Stimulated activated CD4-positive, alpha-beta T cell treated with anti-CD3 and anti-CD28 coated beads, Interleukin-4, amount 100 ng/mL, for 4 hours (primary cell): ENCODE data around the gene F7.
"Not testable (repeated sequence)": the region's sequence is repeated elsewhere in the genome, so short reads cannot be mapped to it uniquely, and the experiment has no call there.

Experiments
- DNase-seq, 2 experiments: peaks; one replicate each; pipeline ENCODE4 v3.0.0-alpha.2; 2020

Gene F7

DNA sequence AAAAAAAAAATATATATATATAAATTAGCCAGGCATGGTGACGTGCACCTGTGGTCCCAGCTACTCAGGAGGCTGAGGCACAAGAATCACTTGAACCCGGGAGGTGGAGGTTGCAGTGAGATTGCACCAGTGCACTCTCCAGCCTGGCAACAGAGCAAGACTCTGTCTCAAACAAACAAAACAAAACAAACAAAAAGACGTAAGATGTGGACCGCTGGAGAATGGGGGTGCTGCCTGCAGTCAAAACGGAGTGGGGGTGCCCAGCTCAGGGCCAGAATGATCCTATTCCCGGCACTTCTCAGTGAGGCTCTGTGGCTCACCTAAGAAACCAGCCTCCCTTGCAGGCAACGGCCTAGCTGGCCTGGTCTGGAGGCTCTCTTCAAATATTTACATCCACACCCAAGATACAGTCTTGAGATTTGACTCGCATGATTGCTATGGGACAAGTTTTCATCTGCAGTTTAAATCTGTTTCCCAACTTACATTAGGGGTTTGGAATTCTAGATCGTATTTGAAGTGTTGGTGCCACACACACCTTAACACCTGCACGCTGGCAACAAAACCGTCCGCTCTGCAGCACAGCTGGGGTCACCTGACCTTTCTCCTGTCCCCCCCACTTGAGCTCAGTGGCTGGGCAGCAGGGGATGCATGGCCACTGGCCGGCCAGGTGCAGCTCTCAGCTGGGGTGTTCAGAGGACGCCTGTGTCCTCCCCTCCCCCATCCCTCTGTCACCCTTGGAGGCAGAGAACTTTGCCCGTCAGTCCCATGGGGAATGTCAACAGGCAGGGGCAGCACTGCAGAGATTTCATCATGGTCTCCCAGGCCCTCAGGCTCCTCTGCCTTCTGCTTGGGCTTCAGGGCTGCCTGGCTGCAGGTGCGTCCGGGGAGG lies at the start of gene F7:
TSS of gene F7 (plus strand) at position 760 of the 889 bp plus-strand sequence. CDS start at position 811, 51 bp downstream.
- no peak for DNase-seq

DNA sequence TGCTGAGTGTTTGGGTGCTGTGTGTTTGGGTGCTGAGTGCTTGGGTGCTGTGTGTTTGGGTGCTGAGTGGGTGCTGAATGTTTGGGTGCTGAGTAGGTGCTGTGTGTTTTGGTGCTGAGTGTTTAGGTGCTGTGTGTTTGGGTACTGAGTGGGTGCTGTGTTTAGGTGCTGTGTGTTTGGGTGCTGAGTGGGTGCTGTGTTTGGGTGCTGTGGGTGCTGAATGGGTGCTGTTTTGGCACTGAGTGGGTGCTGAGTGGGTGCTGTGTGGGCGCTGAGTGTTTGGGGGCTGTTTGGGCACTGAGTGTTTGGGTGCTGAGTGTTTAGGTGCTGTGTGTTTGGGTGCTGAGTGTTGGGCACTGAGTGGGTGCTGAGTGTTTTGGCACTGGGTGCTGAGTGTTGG lies 48.5 kb upstream of the F7 start:
- DNase-seq: no peak

DNA sequence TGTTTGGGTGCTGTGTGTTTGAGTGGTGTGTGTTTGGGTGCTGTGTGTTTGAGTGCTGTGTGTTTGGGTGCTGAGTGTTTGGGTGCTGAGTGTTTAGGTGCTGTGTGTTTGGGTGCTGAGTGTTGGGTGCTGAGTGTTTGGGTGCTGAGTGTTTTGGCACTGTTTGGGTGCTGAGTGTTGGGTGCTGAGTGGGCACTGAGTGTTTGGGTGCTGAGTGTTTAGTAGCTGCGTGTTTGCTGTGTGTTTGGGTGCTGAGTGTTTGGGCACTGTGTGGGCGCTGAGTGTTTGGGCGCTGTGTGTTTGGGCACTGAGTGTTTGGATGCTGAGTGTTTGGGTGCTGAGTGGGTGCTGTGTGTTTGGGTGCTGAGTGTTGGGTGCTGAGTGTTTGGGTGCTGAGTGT lies 48.0 kb upstream of the F7 start:
- not testable (repeated sequence) for DNase-seq

GRCh38 chr13:113058129-113058987 lies 47.2 kb upstream of the F7 start:
- no peak for DNase-seq

- DNase-seq: no peak
Observed at GRCh38 chr13:113058988-113059850, 46.4 kb upstream of the F7 start.

GRCh38 chr13:113059891-113060290 lies 45.7 kb upstream of the F7 start:
- no peak for DNase-seq

GRCh38 chr13:113060557-113061270 lies 44.9 kb upstream of the F7 start:
- DNase-seq: no peak

DNA sequence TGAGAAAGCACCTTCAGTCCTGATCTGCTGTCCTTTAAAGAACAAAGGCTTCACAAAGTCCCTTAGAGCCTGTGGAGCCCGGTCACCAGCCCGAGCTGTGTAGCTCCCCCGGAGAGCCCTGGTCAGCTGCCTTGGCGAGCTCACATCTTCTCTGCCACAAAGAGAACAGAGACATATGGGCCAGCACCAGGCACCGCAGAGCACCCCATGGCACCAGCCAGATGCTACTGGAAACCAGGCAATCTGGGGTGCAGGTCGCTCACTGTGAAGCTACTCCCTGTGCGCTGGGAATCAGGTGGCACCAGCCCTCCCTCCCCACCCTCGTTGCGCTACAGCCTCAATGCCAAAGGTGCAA lies 44.3 kb upstream of the F7 start:
- DNase-seq: no peak

GRCh38 chr13:113061796-113062425 lies 43.7 kb upstream of the F7 start:
- no peak for DNase-seq

- DNase-seq: no peak
Observed at GRCh38 chr13:113062691-113063090, 42.9 kb upstream of the F7 start.

DNA sequence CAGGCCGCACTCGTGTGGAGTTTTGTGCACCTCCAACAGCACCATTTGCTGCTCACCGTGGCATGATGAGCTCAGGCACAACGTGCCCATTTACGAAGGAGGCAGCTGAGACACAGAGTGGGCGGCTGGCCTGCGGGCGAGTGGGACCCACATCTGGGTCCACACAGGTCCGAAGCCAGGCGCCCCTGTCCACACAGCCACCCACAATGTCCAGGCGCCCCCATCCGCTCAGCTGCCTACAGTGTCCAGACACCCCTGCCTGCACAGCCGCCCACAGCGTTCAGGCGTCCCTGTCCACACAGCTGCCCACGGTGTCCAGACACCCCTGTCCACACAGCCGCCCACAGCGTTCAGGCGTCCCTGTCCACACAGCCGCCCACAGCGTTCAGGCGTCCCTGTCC lies 42.5 kb upstream of the F7 start:
- DNase-seq: no peak

DNA sequence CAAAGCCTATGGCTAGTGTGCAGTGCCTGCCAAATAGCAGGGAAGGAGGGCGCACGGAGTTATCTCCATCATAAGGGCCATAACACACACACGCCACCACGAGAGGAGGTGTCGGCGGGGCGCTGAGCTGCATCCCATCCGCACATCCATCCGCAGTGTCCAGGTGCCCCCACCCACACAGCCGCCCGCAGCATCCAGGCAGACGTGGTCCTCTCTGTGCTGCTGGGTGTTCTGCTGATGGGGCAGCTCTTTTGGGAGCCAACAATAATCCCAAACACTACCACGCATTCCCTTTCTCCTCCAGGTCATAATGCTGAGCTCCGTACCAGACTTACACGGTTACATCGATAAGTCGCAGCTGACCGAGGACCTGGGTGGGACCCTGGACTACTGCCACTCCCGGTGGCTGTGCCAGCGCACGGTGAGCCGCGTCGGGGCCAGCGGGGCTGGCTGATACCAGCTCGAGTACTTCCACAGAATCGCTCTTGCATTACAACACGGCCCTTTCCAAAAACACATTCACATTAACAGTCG lies 41.5 kb upstream of the F7 start:
- no peak for DNase-seq

GRCh38 chr13:113064534-113065405 lies 40.8 kb upstream of the F7 start:
- DNase-seq: no peak

DNA sequence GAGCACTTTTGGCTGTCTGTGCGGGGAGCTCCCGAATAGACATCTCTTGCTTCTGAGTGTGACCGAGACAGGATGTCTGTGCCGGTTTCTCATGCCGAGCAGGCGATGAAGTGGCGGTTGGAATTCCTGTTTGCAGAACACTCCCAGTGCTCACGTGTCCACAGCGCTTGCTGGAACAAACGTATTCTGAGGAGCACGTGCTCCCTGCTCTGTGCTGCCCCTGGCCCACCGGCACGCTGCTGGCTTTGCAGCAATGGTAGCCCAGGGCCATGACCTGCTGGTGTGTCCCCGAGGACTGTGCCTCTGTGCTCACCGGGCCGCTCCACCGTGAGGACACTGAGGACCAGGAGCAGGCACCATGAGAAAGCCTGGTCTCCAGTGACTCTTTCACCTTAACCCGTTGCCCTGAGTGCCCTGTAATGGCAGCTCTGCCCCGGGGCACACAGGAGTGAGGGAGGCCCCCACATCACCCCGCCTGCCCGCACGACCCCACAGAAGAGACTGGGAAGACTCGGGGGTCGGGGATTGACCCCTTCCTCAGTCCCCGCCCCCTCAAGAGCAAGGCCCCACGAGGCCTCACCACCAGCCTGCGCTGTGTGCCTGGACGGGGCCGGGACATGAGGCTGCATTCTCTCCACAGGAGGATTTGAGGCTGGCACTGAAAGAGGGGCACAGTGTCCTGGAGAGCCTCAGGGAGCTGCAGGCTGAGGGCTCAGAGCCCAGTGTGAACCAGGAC lies 40.0 kb upstream of the F7 start:
- DNase-seq: no peak

DNA sequence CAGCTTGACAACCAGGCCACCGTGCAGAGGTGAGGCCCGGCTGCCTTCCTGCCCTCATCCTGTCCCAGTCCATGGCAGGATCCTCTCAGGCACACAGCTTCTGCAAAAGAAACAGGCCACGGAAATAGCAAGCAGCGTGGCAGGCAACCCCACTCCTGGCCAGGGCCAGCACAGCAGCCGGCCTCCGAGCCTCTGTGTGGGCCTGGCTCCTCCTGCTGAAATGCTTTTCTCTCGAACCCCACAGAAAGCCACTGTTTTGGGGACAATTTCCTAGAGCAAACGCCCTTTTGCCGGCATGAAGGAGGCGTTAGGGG lies 39.5 kb upstream of the F7 start:
- DNase-seq: no peak

- no peak for DNase-seq
Observed at GRCh38 chr13:113066746-113067145, 38.8 kb upstream of the F7 start.

DNA sequence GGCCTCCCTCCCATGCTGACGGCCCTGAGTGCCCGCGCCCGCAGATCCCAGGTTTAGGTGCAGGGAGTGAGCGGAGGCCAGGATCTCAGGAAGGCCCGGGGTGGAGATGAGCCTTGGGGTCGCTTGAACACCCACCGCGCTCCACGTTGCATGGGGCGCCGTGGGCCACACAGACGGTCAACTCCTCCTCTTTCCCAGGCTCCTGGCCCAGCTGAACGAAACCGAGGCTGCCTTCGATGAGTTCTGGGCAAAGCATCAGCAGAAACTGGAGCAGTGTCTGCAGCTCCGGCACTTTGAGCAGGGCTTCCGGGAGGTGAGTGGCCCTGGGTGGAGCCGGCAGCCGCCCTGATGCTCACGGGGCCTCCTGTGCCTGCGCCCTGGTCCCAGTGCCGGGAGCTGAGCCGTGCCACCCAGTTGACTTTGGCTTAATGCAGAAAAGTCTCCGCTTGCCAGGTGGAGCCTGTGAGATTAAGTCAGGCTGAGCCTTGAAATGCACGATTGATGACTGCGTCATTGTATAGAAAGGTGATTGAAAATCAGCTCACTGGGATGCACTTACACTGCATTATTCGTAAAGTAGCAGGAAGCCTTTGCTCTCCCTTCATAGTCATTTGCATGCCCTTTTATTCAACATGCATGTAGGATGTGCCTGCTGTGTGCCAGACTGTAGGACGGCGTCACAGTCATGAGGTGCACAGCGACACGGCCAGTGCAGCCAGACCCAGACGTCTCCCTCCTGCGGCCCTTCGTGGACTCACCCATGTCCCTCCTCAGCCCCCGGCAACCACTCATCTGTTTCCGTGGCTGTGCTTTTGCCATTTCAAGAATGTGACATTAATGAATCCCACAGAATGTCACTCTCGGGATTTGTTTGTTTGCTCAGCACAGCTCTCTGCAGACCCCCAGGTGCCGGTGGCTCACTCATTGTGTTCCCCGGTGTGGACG lies 35.5 kb upstream of the F7 start:
- no peak for DNase-seq

GRCh38 chr13:113070855-113071254 lies 34.7 kb upstream of the F7 start:
- no peak for DNase-seq

GRCh38 chr13:113072376-113072775 lies 33.2 kb upstream of the F7 start:
- DNase-seq: no peak
